Ishikawa (cell line): ENCODE results near the gene BRD9.
A peak's percentile ranks its signal among the peaks of the same experiment; 100 is the strongest.

ENCODE experiments used
- CEBPB ChIP-seq: IDR thresholded peaks from 2 replicates; pipeline ENCODE4 v1.6.1; 2012
- CREB1 ChIP-seq: IDR thresholded peaks from 2 replicates; pipeline ENCODE4 v1.6.1; 2012; ENCODE audit warnings: low read depth
- EGR1 ChIP-seq: IDR thresholded peaks from 2 replicates; pipeline ENCODE4 v1.6.1; 2012
- EP300 ChIP-seq: IDR thresholded peaks from 2 replicates; pipeline ENCODE4 v1.6.1; 2012; ENCODE audit warnings: borderline replicate concordance
- FOXM1 ChIP-seq: IDR thresholded peaks from 2 replicates; pipeline ENCODE4 v1.6.1; 2012; ENCODE audit warnings: low read depth, borderline replicate concordance
- MAX ChIP-seq: IDR thresholded peaks from 2 replicates; pipeline ENCODE4 v1.6.1; 2012
- NFIC ChIP-seq: IDR thresholded peaks from 2 replicates; pipeline ENCODE4 v1.6.1; 2012
- RAD21 ChIP-seq: IDR thresholded peaks from 2 replicates; pipeline ENCODE4 v1.6.1; 2012; ENCODE audit warnings: low read depth
- REST ChIP-seq: IDR thresholded peaks from 2 replicates; pipeline ENCODE4 v1.6.1; 2012; ENCODE audit warnings: low read depth, mild to moderate bottlenecking
- TAF1 ChIP-seq: IDR thresholded peaks from 2 replicates; pipeline ENCODE4 v1.6.1; 2012; ENCODE audit warnings: low read depth, mild to moderate bottlenecking
- TCF12 ChIP-seq: IDR thresholded peaks from 2 replicates; pipeline ENCODE4 v1.6.1; 2012; ENCODE audit warnings: low read depth
- TEAD4 ChIP-seq: IDR thresholded peaks from 2 replicates; pipeline ENCODE4 v1.6.1; 2012
- USF1 ChIP-seq: IDR thresholded peaks from 2 replicates; pipeline ENCODE4 v1.6.1; 2012
- YY1 ChIP-seq: IDR thresholded peaks from 2 replicates; pipeline ENCODE4 v1.6.1; 2012; ENCODE audit warnings: low read depth
- ZBTB7A ChIP-seq: IDR thresholded peaks from 2 replicates; pipeline ENCODE4 v1.6.1; 2012; ENCODE audit warnings: low read depth

Gene BRD9

GRCh38 chr5:926417-927171 lies 34.0 kb upstream of the BRD9 start:
- TF ChIP-seq USF1: no peak
- no peak for TF ChIP-seq TEAD4
- no peak for TF ChIP-seq TAF1
- no peak for TF ChIP-seq ZBTB7A

- TF ChIP-seq CREB1 (no peak), RAD21 (peak; percentile 76), FOXM1 (no peak)
These were observed 30.8 kb upstream of the BRD9 start for GRCh38 chr5:923281-923873.

GRCh38 chr5:922436-923280 lies 30.1 kb upstream of the BRD9 start:
- no peak for TF ChIP-seq CEBPB
- TF ChIP-seq REST: no peak
- TF ChIP-seq TEAD4: no peak
- TF ChIP-seq EP300: no peak
- no peak for TF ChIP-seq YY1
- no peak for TF ChIP-seq TCF12
- TF ChIP-seq USF1: no peak
- TF ChIP-seq ZBTB7A: no peak
- TF ChIP-seq MAX: no peak
- no peak for TF ChIP-seq CREB1
- no peak for TF ChIP-seq EGR1
- TF ChIP-seq RAD21: no peak
- no peak for TF ChIP-seq TAF1

- TF ChIP-seq TCF12: no peak
- TF ChIP-seq MAX: no peak
- TF ChIP-seq RAD21: no peak
- no peak for TF ChIP-seq YY1
- TF ChIP-seq EGR1: no peak
- no peak for TF ChIP-seq NFIC
- TF ChIP-seq REST: no peak
- TF ChIP-seq CEBPB: no peak
- no peak for TF ChIP-seq USF1
- TF ChIP-seq TEAD4: no peak
- TF ChIP-seq TAF1: no peak
- no peak for TF ChIP-seq ZBTB7A
These were observed 29.1 kb upstream of the BRD9 start for GRCh38 chr5:921456-922435.

GRCh38 chr5:920321-920720 lies 27.7 kb upstream of the BRD9 start:
- TF ChIP-seq ZBTB7A (no peak), TEAD4 (no peak), FOXM1 (no peak), CEBPB (no peak), YY1 (no peak), NFIC (no peak), EP300 (no peak)
